Hepatocyte (in vitro differentiated cells): ENCODE results near the gene ALOX5.

Source experiments
- EZH2 ChIP-seq: fragments of 200-600 bp; sonication (generic); IDR thresholded peaks from 2 replicates; pipeline ENCODE4 v1.6.1; 2016; ENCODE audit warnings: antibody characterized with exemption, mild to moderate bottlenecking, borderline replicate concordance
- EZH2phosphoT487 ChIP-seq: fragments of 200-600 bp; sonication (generic); IDR thresholded peaks from one replicate; pipeline ENCODE4 v1.6.1; 2018; ENCODE audit warnings: antibody characterized with exemption, mild to moderate bottlenecking, low read depth, moderate library complexity; ENCODE audit not compliant: unreplicated experiment, severe bottlenecking
- TF ChIP-seq, protein P1 (sequence below): fragments of 200-600 bp; sonication (generic); IDR thresholded peaks from 2 replicates; pipeline ENCODE4 v1.5.1; 2016; ENCODE audit warnings: antibody characterized with exemption, mild to moderate bottlenecking; ENCODE audit not compliant: poor library complexity

DNA sequence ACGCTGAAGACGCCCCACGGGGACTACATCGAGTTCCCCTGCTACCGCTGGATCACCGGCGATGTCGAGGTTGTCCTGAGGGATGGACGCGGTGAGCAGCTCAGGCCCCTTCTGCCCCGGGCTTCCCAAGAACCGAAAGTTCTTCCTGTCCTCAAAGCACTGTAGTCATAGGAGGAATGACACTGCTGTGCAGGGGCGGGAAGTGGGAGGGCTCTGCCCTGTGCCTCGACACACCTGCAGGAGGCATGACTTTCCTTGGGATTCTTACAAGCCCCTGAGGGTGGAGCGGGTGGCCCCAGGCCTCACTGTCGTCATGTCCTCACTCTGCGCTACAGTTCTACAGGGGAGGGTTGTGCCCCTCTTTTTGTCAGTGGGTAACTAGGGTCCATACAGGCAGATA is 8.6 kb downstream of the ALOX5 start:
- TF ChIP-seq, protein P1, sequence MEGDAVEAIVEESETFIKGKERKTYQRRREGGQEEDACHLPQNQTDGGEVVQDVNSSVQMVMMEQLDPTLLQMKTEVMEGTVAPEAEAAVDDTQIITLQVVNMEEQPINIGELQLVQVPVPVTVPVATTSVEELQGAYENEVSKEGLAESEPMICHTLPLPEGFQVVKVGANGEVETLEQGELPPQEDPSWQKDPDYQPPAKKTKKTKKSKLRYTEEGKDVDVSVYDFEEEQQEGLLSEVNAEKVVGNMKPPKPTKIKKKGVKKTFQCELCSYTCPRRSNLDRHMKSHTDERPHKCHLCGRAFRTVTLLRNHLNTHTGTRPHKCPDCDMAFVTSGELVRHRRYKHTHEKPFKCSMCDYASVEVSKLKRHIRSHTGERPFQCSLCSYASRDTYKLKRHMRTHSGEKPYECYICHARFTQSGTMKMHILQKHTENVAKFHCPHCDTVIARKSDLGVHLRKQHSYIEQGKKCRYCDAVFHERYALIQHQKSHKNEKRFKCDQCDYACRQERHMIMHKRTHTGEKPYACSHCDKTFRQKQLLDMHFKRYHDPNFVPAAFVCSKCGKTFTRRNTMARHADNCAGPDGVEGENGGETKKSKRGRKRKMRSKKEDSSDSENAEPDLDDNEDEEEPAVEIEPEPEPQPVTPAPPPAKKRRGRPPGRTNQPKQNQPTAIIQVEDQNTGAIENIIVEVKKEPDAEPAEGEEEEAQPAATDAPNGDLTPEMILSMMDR = no peak
- TF ChIP-seq EZH2 (no peak), EZH2phosphoT487 (no peak)
